Activated CD8-positive, alpha-beta memory T cell treated with anti-CD3 and anti-CD28 coated beads for 24 hours (primary cell): ENCODE results near the gene ANKLE1.
A peak's percentile ranks its signal among the peaks of the same experiment; 100 is the strongest.

Source experiments
- DNase-seq: peaks from one replicate; pipeline ENCODE4 v3.0.0-alpha.2; 2020

ANKLE1 gene

GRCh38 chr19:17281391-17282304 lies at the start of gene ANKLE1:
Gene ANKLE1, plus strand, starts transcription at chr19:17281901. Its CDS starts 20 bp downstream, at chr19:17281921.
- peak; percentile 86 for DNase-seq

- no peak for DNase-seq
Observed at GRCh38 chr19:17232258-17232657, 49.4 kb upstream of the ANKLE1 start.

GRCh38 chr19:17234911-17235299 lies 46.8 kb upstream of the ANKLE1 start:
- no peak for DNase-seq

GRCh38 chr19:17235300-17235970 lies 46.3 kb upstream of the ANKLE1 start:
- DNase-seq = peak; percentile 87

- DNase-seq = no peak
Observed at GRCh38 chr19:17235971-17236777, 45.5 kb upstream of the ANKLE1 start.

GRCh38 chr19:17236811-17237543 lies 44.7 kb upstream of the ANKLE1 start:
- no peak for DNase-seq

- DNase-seq = no peak
Observed at GRCh38 chr19:17237747-17238706, 43.7 kb upstream of the ANKLE1 start.

- no peak for DNase-seq
Observed at GRCh38 chr19:17240062-17240752, 41.5 kb upstream of the ANKLE1 start.

- no peak for DNase-seq
Observed at GRCh38 chr19:17240826-17241399, 40.8 kb upstream of the ANKLE1 start.

- DNase-seq = no peak
Observed at GRCh38 chr19:17242431-17243208, 39.1 kb upstream of the ANKLE1 start.

- no peak for DNase-seq
Observed at GRCh38 chr19:17243211-17243829, 38.4 kb upstream of the ANKLE1 start.

GRCh38 chr19:17243830-17244617 lies 37.7 kb upstream of the ANKLE1 start:
- DNase-seq = no peak

GRCh38 chr19:17244618-17245534 lies 36.8 kb upstream of the ANKLE1 start:
- no peak for DNase-seq

GRCh38 chr19:17245535-17245984 lies 36.1 kb upstream of the ANKLE1 start, which contains the start of gene NR2F6:
Gene NR2F6, minus strand, starts transcription at chr19:17245919. Its CDS starts 699 bp downstream, at chr19:17245220.
- DNase-seq = no peak

- no peak for DNase-seq
Observed at GRCh38 chr19:17246681-17247425, 34.8 kb upstream of the ANKLE1 start.
